NCI-H2107 treated with DMSO at 0.1 percent for 48 hours (cell line): ENCODE results near the gene ANKRD36B.
"Not testable (repeated sequence)": the region's sequence is repeated elsewhere in the genome, so short reads cannot be mapped to it uniquely, and the experiment has no call there.

Source experiments
- DNase-seq: peaks from one replicate; lab custom pipeline; 2025; ENCODE audit not compliant: unreplicated experiment; lab: John Stamatoyannopoulos, UW

The ANKRD36B gene

DNA sequence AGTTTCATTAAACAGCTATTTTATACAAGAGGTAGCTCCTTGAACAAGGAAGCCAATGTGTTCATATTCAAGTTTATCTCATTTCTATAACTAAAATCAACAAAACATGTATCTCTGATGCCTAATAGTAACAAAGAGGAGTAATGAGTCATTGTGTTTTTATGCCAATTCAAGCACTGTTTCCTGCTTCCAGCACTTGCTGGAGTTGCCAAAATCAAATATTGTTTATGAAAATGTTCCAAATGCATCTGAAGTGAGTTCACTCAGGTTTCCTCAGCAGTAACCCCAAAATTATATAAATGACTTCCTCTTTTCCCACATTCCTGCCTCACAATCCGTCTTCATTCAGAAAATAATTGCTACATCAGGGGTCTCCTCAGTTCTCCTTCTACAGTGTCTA lies 39.2 kb downstream of the ANKRD36B start:
- not testable (repeated sequence) for DNase-seq

DNA sequence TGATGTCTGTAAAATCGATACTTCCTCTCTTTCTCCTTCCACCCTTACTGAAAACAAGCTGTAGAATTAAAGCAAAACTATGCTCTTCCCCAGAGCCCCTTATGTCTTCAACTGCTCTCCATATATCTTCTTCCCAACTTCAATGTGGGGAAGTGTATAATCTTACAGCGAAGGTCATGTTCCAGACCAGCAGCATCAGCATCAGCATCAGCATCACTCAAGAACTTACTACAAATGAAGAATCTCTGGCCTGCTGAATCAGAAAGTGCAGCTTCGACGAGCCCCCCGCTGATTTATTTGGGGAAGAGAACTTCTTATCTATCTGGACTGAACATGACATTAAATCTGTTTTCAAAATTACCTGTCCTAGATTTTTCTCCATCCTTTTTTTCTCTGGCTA lies 40.6 kb downstream of the ANKRD36B start:
- DNase-seq: not testable (repeated sequence)

DNA sequence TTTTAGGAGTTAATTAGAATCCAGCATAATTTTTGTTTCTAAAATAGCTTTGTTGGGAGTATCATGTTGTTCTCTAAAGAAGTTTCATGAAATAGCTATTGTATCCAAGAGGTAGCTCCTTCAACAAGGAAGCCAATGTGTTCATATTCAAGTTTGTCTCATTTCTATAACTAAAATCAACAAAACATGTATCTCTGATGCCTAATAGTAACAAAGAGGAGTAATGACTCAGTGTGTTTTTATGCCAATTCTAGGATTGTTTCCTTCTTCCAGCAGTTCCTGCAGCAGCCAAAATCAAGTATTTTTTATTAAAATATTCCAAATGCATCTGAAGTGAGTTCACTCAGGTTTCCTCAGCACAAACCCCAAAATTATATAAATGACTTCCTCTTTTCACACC lies 41.1 kb downstream of the ANKRD36B start:
- not testable (repeated sequence) for DNase-seq

DNA sequence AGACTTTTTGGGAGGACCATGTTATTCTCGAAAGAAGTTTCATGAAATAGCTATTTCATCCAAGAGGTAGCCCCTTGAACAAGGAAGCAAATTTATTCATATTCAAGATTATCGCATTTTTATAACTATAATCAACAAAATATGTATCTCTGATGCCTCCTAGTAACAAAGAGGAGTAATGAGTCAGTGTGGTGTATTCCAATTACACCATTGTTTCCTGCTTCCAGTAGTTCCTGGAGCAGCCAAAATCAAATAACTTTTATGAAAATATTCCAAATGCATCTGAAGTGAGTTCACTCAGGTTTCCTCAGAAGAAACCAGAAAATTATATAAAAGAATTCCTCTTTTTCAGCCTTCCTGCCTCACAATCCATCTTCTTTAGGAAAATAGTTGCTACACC lies 43.0 kb downstream of the ANKRD36B start:
- no peak for DNase-seq

- not testable (repeated sequence) for DNase-seq
Observed at GRCh38 chr2:97544911-97545310, 44.8 kb downstream of the ANKRD36B start.

DNA sequence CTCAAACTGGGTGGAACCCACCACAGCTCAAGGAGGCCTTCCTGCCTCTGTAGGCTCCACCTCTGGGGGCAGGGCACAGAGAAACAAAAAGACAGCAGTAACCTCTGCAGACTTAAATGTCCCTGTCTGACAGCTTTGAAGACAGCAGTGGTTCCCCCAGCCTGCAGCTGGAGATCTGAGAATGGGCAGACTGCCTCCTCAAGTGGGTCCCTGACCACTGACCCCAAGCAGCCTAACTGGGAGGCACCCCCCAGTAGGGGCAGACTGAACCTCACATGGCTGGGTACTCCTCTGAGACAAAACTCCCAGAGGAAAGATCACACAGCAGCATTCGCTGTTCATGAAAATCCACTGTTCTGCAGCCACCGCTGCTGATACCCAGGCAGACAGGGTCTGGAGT lies 63.8 kb downstream of the ANKRD36B start:
- DNase-seq: not testable (repeated sequence)

DNA sequence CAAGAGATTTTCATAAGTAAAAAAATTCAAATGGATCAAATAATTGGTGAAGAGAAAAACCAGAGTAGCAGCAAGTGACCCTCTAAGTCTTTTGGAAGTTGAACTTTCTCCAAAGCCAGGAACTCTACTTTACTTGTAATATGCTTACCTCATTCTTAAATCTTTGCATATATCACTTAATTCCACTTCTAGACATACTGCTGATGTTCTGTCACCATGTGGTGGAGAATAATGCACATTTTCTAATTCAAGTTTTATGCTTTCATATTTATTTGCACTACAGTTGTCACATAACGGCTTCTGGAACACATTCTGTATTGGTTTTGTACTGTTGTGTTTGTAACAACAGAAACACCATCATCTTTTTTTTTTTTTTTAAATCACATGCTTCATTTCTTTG lies 65.9 kb downstream of the ANKRD36B start:
- not testable (repeated sequence) for DNase-seq

DNA sequence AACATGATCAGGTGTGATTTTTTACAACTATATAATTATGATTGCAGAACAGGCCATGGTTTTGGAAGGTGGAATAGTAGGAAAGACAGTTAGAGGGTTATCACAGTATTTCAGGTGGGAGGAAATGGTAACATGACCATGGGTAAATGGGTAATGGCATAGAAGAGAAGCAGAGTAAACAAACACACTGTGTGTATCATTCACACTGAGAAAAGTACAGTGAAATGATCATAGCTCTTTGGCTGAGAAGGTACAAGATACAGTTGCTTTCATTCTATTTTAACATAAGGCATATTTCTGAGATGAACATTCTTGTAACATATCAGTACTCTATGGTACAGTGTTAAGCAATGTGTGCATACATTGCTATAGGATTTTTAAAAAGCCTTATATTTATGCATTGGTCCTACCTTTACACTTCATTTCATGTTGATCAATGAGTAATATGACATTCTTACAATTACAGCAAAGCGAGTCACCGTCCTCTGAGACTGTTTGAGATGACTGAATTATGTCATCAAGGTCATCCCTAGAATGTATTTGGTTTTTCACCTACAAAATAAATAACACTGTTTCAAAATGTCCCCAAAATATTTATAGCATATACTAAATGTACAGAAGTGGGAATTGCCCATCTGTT lies 66.6 kb downstream of the ANKRD36B start:
- not testable (repeated sequence) for DNase-seq

DNA sequence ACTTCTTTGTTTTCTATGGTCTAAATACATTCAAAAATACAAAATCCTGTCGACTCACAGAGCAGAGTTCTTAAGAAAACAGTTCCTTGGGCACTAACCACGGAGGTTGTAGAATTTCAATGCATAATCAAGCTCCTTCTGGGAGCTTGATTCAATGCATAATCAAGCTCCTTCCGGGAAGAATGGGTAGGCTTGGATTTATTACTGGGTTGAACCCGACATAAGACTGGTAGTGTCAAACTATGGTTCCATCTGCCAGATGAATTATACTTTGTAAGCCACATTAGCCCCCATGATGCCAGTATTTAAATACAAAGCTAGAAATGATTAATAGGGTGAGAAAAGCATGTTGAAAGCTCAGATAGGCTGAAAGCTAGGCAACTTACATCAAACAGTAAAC lies 94.0 kb downstream of the ANKRD36B start:
- not testable (repeated sequence) for DNase-seq

DNA sequence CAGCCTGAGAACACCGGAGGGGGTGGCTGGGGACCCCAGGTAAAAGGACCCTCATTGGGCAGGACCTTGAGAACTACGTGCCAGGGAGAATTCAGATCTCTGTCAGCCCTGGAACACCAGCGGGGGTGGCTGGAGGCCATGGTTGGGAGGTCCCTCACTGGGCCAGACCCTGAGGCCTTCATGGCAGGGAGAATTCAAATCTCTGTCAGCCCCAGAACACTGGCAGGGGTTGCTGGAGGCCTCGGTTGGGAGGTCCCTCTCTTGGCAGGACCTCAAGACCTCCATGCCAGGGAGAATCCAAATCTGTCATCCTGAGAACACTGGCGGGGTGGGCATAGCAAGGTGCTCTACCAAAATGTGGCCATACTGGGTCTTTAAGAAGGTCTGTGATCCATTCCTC lies 99.5 kb downstream of the ANKRD36B start:
- DNase-seq: not testable (repeated sequence)
